Measurements from ENCODE around the gene GJA10. TPM values are rescaled to one million over a fixed set of nuclear protein-coding genes. Genes with fewer than 3 reads are reported as not detected.
"Not testable (repeated sequence)": the region's sequence is repeated elsewhere in the genome, so short reads cannot be mapped to it uniquely, and the experiment has no call there.

Gene GJA10
- total RNA-seq (not detected), polyA plus RNA-seq (ENCODE audit: insufficient read length in 6 of 6) (not detected)
- long read RNA-seq, donor 1, partial matches to known transcripts: 6 of 6 reads
- long read RNA-seq, donor 1, other reads (novel, unspliced or antisense): 0 of 6 reads
- long read RNA-seq, donor 2: 0 reads
- long read RNA-seq, donor 3, partial matches to known transcripts: 0 of 1 reads
- long read RNA-seq, donor 3, other reads (novel, unspliced or antisense): 0 of 1 reads
- long read RNA-seq, donor 4: 0 reads
- long read RNA-seq, donor 5: 0 reads
- long read RNA-seq, donor 6: 0 reads
- long read RNA-seq, donor 7: 0 reads
- long read RNA-seq, donor 8: 0 reads
- long read RNA-seq, donor 9: 0 reads
- long read RNA-seq, donor 10: 0 reads
- long read RNA-seq, donor 11: 0 reads
- long read RNA-seq, donor 12: 0 reads

- Histone ChIP-seq H3K27ac (no peak within 1 kb of the TSS), H3K4me3 (no peak within 1 kb of the TSS), H3K27me3 (peaks cover 13 to 63% of the 10 kb centered on the region in 2 donors), H3K36me3 (no peaks in the 10 kb centered on the region), H3K4me1 (no peaks in the 10 kb centered on the region), H3K9me3 (no peaks in the 10 kb centered on the region)
- DNase-seq (no peak), ATAC-seq (no peak)
- intact Hi-C loops (cut with DNase I): no loop called here
- TF ChIP-seq CTCF (IDR thresholded peaks at IDR 0.05): no peak
Observed at GRCh38 chr6:89894169-89894568, at the start of gene GJA10. Gene GJA10, plus strand, starts transcription at chr6:89894469. Its CDS starts 0 bp downstream, at chr6:89894469.

- H3K36me3 ChIP-seq: peaks cover 0 to 48% of the 10 kb centered on the region in 2 donors
- H3K9me3 ChIP-seq; H3K4me1 ChIP-seq; DNase-seq; H3K27me3 ChIP-seq; H3K27ac ChIP-seq; ATAC-seq; H3K4me3 ChIP-seq; intact Hi-C loops (cut with DNase I): not testable (repeated sequence)
Observed at GRCh38 chr6:89847513-89847912, 46.8 kb upstream of the GJA10 start.

GRCh38 chr6:89853068-89853467, 41.2 kb upstream of the GJA10 start:
- intact Hi-C loops (cut with DNase I): no loop called here
- no peak overlapping the region for H3K4me3 ChIP-seq
- H3K9me3 ChIP-seq: no peaks in the 10 kb centered on the region
- no peaks in the 10 kb centered on the region for H3K4me1 ChIP-seq
- ATAC-seq: no peak
- peaks cover 0 to 84% of the 10 kb centered on the region in 2 donors for H3K36me3 ChIP-seq
- H3K27ac ChIP-seq: no peak overlapping the region
- TF ChIP-seq CTCF (IDR thresholded peaks at IDR 0.05): no peak
- H3K27me3 ChIP-seq: no peaks in the 10 kb centered on the region
- no peak for DNase-seq

- Histone ChIP-seq H3K4me3 (no peak overlapping the region), H3K27me3 (no peaks in the 10 kb centered on the region), H3K36me3 (peaks cover 0 to 96% of the 10 kb centered on the region in 2 donors), H3K27ac (no peak overlapping the region), H3K9me3 (no peaks in the 10 kb centered on the region), H3K4me1 (no peaks in the 10 kb centered on the region)
- no peak for TF ChIP-seq CTCF (IDR thresholded peaks at IDR 0.05)
- DNase-seq: no peak
- ATAC-seq: no peak
- intact Hi-C loops (cut with DNase I): no loop called here
Observed at GRCh38 chr6:89858041-89858440, 36.2 kb upstream of the GJA10 start.

- Histone ChIP-seq H3K27ac (no peak overlapping the region), H3K9me3 (no peaks in the 10 kb centered on the region), H3K27me3 (no peaks in the 10 kb centered on the region), H3K4me1 (no peaks in the 10 kb centered on the region), H3K4me3 (no peak overlapping the region), H3K36me3 (peaks cover 0 to 96% of the 10 kb centered on the region in 2 donors)
- ATAC-seq (no peak), DNase-seq (no peak)
- TF ChIP-seq CTCF (IDR thresholded peaks at IDR 0.05): no peak
- intact Hi-C loops (cut with DNase I): no loop called here
Observed at GRCh38 chr6:89859744-89860143, 34.5 kb upstream of the GJA10 start.

Data from left lung (tissue), 14 donors.